ENCODE data around the gene TMEM62.
A peak's percentile ranks its signal among the peaks of the same experiment; 100 is the strongest.
"Not testable (repeated sequence)": the region's sequence is repeated elsewhere in the genome, so short reads cannot be mapped to it uniquely, and the experiment has no call there.

TMEM62 gene

GRCh38 chr15:43177147-43177546, 43.8 kb downstream of the TMEM62 start:
- not testable (repeated sequence) for DNase-seq (ENCODE audit: low read depth in 2 of 2)

- no peak for DNase-seq (ENCODE audit: low read depth in 2 of 2)
These were observed 49.9 kb downstream of the TMEM62 start for GRCh38 chr15:43183270-43183669.

- no peak for DNase-seq (ENCODE audit: low read depth in 2 of 2)
These were observed 51.2 kb downstream of the TMEM62 start for GRCh38 chr15:43184407-43185124.

- DNase-seq (ENCODE audit: low read depth in 2 of 2), result peak; percentile 85 to 93
These were observed 52.0 kb downstream of the TMEM62 start, which contains the start of gene CCNDBP1 for GRCh38 chr15:43185157-43186002. CCNDBP1 (plus strand) TSS chr15:43185403; CDS start chr15:43185499, 96 bp downstream.

GRCh38 chr15:43186003-43186353, 52.6 kb downstream of the TMEM62 start:
- peak; percentile 5 to 10 for DNase-seq (ENCODE audit: low read depth in 2 of 2)

- DNase-seq (ENCODE audit: low read depth in 2 of 2), result no peak
These were observed 54.3 kb downstream of the TMEM62 start for GRCh38 chr15:43187544-43188155.

GRCh38 chr15:43189296-43189695, 55.9 kb downstream of the TMEM62 start:
- DNase-seq (ENCODE audit: low read depth in 2 of 2), result no peak

- no peak for DNase-seq (ENCODE audit: low read depth in 2 of 2)
These were observed 56.8 kb downstream of the TMEM62 start for GRCh38 chr15:43190178-43190577.

GRCh38 chr15:43193710-43194109, 60.3 kb downstream of the TMEM62 start:
- DNase-seq (ENCODE audit: low read depth in 2 of 2), result no peak

- DNase-seq (ENCODE audit: low read depth in 2 of 2), result no peak
These were observed 61.4 kb downstream of the TMEM62 start for GRCh38 chr15:43194795-43195194.

- DNase-seq (ENCODE audit: low read depth in 2 of 2), result no peak
These were observed 63.6 kb downstream of the TMEM62 start for GRCh38 chr15:43196760-43197548.

GRCh38 chr15:43197773-43198172, 64.4 kb downstream of the TMEM62 start:
- DNase-seq (ENCODE audit: low read depth in 2 of 2), result not testable (repeated sequence)

GRCh38 chr15:43198556-43198955, 65.2 kb downstream of the TMEM62 start:
- DNase-seq (ENCODE audit: low read depth in 2 of 2), result not testable (repeated sequence)

- DNase-seq (ENCODE audit: low read depth in 2 of 2), result no peak
These were observed 65.6 kb downstream of the TMEM62 start for GRCh38 chr15:43198992-43199391.

- DNase-seq (ENCODE audit: low read depth in 2 of 2), result no peak
These were observed 66.6 kb downstream of the TMEM62 start for GRCh38 chr15:43199945-43200488.

GRCh38 chr15:43204016-43204901, 70.9 kb downstream of the TMEM62 start:
- DNase-seq (ENCODE audit: low read depth in 2 of 2), result peak; percentile 28 to 35

- DNase-seq (ENCODE audit: low read depth in 2 of 2), result no peak
These were observed 72.7 kb downstream of the TMEM62 start for GRCh38 chr15:43206054-43206453.

GRCh38 chr15:43207024-43207423, 73.6 kb downstream of the TMEM62 start:
- no peak for DNase-seq (ENCODE audit: low read depth in 2 of 2)

GRCh38 chr15:43208052-43209002, 74.9 kb downstream of the TMEM62 start:
- no peak for DNase-seq (ENCODE audit: low read depth in 2 of 2)

Measured in stimulated activated CD4-positive, alpha-beta T cell treated with anti-CD3 and anti-CD28 coated beads, Interleukin-4, amount 100 ng/mL, for 48 hours (primary cell).